Heart left ventricle (tissue), 13 donors: ENCODE data around the gene USP40.

Source experiments
- CTCF ChIP-seq, 12 donors: fragments of 200-600 bp; sonication (generic) in 4 of 12; IDR thresholded peaks; one replicate each; pipeline versions ENCODE4 v1.5.0 to v1.8.0; 2018 to 2022; ENCODE audit warnings: antibody characterized with exemption in 12 of 12, mild to moderate bottlenecking in 5 of 12
- POLR2A ChIP-seq, 2 donors: fragments of 450-650 bp; IDR thresholded peaks; one replicate each; pipeline ENCODE4 v1.6.1; 2017; ENCODE audit warnings: antibody characterized with exemption in 2 of 2, mild to moderate bottlenecking in 2 of 2, moderate library complexity in 2 of 2
- donor health status: ischemic (EF 13 %, LVEDD 7.1; RV severe dilation, severe dysfunction).
- donor health status: DM: no; HTN: yes; CAD: no.
- donor health status: DM: no; HTN: no; CAD: no.
- donor health status: ischemic (EF 25% LVEDD 6.9; RV normal size, moderate dysfunction).
- donor health status: ischemic (EF 25% LVEDD 5.7; RV mildly dilated, moderate dysfunction).
- donor health status: ischemic (EF 35%, LVEDD 5.7; RV mildly dilated, moderate dysfunction).
- donor health status: nonischemic (EF 11% LVEDD 7.7; RV severe dilation, severe dysfunction).
- donor health status: DM: yes; HTN: yes; CAD: no.
- donor health status: PGD.
- donor health status: ischemic (EF 29% LVEDD 5.4; RV normal size, mild dysfunction).
- donor health status: nonischemic (EF 23%, LVEDD 6.1; RV moderate dilation, normal function).

- TF ChIP-seq CTCF (IDR thresholded peaks at IDR 0.05) (no peak), POLR2A (IDR thresholded peaks at IDR 0.05) (no peak)
Observed at GRCh38 chr2:233453916-233454315, 112.7 kb downstream of the USP40 start.
